ENCODE results near the gene TCERG1. TPM values are rescaled to one million over a fixed set of nuclear protein-coding genes. Genes with fewer than 3 reads are reported as not detected.

Gene TCERG1
- total and polyA plus RNA-seq, 8 donors, result 11.8 to 39.3 (median 21.9) TPM

DNA sequence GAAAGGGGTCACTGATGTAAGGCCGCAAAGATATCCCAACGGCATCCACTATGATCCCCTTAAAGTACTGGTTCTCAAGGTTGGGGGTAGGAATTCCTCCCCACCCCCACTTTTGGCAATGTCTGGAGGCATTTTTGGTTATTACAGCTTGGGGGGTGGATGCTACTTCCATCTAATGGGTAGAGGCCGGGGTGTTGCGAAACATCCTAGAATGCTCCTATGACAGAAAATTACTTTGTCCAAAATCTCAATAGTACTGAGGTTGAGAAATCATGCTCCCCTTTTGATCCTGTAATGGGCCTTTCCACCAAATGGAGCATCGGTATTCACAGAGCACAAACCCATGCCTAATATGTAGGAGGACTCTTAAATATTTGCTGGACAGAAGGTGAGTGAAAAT lies 20.8 kb upstream of the TCERG1 start:
- no peak for DNase-seq
- ATAC-seq, result no peak
- TF ChIP-seq, protein P1, sequence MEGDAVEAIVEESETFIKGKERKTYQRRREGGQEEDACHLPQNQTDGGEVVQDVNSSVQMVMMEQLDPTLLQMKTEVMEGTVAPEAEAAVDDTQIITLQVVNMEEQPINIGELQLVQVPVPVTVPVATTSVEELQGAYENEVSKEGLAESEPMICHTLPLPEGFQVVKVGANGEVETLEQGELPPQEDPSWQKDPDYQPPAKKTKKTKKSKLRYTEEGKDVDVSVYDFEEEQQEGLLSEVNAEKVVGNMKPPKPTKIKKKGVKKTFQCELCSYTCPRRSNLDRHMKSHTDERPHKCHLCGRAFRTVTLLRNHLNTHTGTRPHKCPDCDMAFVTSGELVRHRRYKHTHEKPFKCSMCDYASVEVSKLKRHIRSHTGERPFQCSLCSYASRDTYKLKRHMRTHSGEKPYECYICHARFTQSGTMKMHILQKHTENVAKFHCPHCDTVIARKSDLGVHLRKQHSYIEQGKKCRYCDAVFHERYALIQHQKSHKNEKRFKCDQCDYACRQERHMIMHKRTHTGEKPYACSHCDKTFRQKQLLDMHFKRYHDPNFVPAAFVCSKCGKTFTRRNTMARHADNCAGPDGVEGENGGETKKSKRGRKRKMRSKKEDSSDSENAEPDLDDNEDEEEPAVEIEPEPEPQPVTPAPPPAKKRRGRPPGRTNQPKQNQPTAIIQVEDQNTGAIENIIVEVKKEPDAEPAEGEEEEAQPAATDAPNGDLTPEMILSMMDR (IDR thresholded peaks at IDR 0.05), result no peak
- 68 to 82% methylated on average over 5 of the region's 5 CpGs for whole genome bisulfite sequencing, 2 donors
- Histone ChIP-seq H3K27me3 (no peaks in the 10 kb centered on the region), H3K27ac (no peak overlapping the region), H3K4me1 (no peaks in the 10 kb centered on the region), H3K9me3 (no peaks in the 10 kb centered on the region), H3K36me3 (no peaks in the 10 kb centered on the region), H3K4me3 (no peak overlapping the region)
- intact Hi-C loops (cut with DNase I), result loop anchor here in 2 of 3 donors (10.0 kb wide), 1 partner anchor 132 kb away; no protein-coding TSS in a partner anchor
- no peak for FAIRE-seq

DNA sequence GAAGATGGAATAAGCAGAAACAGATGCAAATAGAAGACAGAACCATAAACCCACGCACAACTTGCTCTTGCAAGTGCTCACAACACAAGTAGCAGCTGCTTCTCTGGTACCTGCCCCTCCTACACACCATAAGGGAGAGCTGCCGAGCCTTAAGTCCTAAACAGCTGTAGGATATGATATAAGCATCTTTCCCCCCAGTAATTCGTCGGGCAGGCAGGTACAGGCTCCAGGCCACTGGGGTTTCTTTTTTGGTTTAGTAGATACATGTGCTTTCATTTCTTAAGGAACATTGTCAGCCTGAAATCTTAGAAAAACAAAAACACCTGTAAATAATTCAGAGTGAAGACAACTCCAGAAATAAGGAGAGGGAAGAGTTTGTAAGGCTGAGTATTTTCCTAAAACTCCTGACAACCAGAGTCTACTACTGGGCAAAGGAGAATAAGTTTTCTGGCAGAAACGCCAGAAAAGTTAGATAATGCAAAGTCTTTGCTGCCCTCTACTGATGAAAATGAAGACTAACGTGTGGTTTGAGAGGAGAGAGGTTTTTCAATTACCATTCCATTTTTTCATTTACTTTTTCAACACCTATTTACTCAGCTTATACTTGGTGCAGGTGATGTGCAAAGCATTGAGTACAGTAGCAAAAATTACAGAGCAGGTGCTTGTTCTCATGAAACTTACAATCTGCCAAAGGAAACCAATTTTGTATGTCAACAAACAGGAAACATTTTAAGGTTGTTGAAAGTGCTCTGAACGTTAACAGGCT lies 20.1 kb upstream of the TCERG1 start:
- H3K9me3 ChIP-seq, result no peaks in the 10 kb centered on the region
- TF ChIP-seq, protein P1 (IDR thresholded peaks at IDR 0.05), result peak; percentile 10 to 64 (median 44)
- H3K4me1 ChIP-seq, result no peaks in the 10 kb centered on the region
- ATAC-seq (peak; percentile 46 to 90 (median 87)), FAIRE-seq (peak; percentile 26), DNase-seq (no peak)
- no peaks in the 10 kb centered on the region for H3K36me3 ChIP-seq
- intact Hi-C loops (cut with DNase I), result loop anchor here in 2 of 3 donors (10.0 kb wide), 1 partner anchor 132 kb away; no protein-coding TSS in a partner anchor
- 23 to 28% methylated on average over 7 of the region's 7 CpGs for WGBS, 2 donors
- H3K27me3 ChIP-seq, result no peaks in the 10 kb centered on the region
- no peak overlapping the region for H3K4me3 ChIP-seq
- H3K27ac ChIP-seq, result no peak overlapping the region

DNA sequence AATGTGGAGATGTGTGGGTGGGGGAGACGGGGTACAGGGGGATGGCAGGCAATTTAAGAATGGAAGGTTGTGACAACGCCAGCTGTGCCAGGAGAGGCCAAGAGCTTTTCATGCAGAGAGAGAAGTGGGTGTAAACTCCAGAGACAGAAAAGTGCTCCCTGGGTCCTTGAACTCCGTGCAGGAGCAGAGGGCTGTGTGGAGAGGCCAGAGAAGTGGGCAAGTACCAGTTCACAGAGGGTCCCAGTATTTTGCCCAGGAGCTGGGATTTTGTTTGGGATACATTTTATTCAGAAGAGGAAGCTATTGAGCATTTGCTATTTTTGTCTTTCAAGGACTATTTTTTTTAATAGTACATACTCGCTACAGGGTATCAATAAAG lies 19.5 kb upstream of the TCERG1 start:
- H3K36me3 ChIP-seq, result no peaks in the 10 kb centered on the region
- no peaks in the 10 kb centered on the region for H3K4me1 ChIP-seq
- no peaks in the 10 kb centered on the region for H3K9me3 ChIP-seq
- ATAC-seq (peak in 1 of 4 donors; percentile 17), FAIRE-seq (no peak), DNase-seq (no peak)
- H3K4me3 ChIP-seq, result no peak overlapping the region
- 21 to 31% methylated on average over 4 of the region's 4 CpGs for WGBS, 2 donors
- H3K27ac ChIP-seq, result no peak overlapping the region
- TF ChIP-seq, protein P1 (IDR thresholded peaks at IDR 0.05), result no peak
- intact Hi-C loops (cut with DNase I), result loop anchor here in 2 of 3 donors (10.0 kb wide), 1 partner anchor 133 kb away; no protein-coding TSS in a partner anchor
- H3K27me3 ChIP-seq, result no peaks in the 10 kb centered on the region

DNA sequence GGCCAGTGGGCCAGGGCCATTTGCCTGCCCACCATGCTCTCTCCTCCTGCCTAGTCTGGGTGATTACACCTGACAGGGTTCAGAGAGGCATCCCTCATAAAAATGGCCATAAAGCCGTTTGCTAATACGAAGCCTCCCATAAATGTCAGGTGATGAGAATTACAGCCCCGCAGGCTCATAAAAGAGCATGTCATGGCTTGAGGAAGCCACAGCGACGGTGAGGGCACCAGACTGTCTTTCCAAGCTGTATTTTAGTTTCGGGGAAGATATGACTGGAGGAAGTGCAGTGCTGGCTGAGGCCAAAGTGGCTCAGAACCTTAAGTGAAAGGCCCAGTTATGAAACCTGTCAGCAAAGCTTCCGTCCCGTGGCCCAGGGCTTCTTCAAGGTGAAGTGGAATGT lies 18.5 kb upstream of the TCERG1 start:
- DNase-seq (no peak), FAIRE-seq (no peak), ATAC-seq (no peak)
- intact Hi-C loops (cut with DNase I), result loop anchor here in 2 of 3 donors (10.0 kb wide), 1 partner anchor 134 kb away; no protein-coding TSS in a partner anchor
- H3K27ac ChIP-seq, result no peak overlapping the region
- H3K4me3 ChIP-seq, result no peak overlapping the region
- no peaks in the 10 kb centered on the region for H3K4me1 ChIP-seq
- TF ChIP-seq, protein P1 (IDR thresholded peaks at IDR 0.05), result no peak
- H3K36me3 ChIP-seq, result no peaks in the 10 kb centered on the region
- no peaks in the 10 kb centered on the region for H3K9me3 ChIP-seq
- H3K27me3 ChIP-seq, result no peaks in the 10 kb centered on the region
- 43 to 49% methylated on average over 8 of the region's 8 CpGs for WGBS, 2 donors

DNA sequence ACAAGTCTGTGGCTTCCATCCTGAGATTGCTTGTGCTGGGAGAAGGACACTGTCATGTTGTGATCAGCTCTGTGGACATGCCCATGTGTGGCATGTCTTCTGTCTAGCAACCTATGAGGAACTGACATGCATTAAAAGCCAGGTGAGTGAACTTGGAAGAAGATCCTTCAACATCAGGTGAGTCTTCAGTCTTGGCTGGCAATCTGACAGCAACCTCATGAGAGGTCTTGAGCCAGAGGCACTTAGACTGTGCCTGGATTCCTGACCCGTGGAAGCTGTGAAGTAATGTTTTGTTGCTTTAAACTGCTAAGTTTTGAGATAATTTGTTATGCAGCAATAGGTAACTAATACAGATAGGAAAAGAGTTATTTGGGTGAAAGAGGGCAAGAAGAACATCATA lies 6.8 kb upstream of the TCERG1 start:
- no peak overlapping the region for H3K27ac ChIP-seq
- no peaks in the 10 kb centered on the region for H3K36me3 ChIP-seq
- no peaks in the 10 kb centered on the region for H3K4me1 ChIP-seq
- TF ChIP-seq, protein P1 (IDR thresholded peaks at IDR 0.05), result no peak
- no peak overlapping the region for H3K4me3 ChIP-seq
- FAIRE-seq (no peak), DNase-seq (no peak), ATAC-seq (no peak)
- 36 to 39% methylated on average over 1 of the region's 1 CpG for WGBS, 2 donors
- H3K9me3 ChIP-seq, result no peaks in the 10 kb centered on the region
- intact Hi-C loops (cut with DNase I), result no loop called here
- H3K27me3 ChIP-seq, result peaks cover 0 to 8% (median 0%) of the 10 kb centered on the region in 4 donors
